Heart left ventricle (tissue), 16 donors: ENCODE results near the gene ARF4. TPM values are rescaled to one million over a fixed set of nuclear protein-coding genes. Genes with fewer than 3 reads are reported as not detected.

Experiments used
- ATAC-seq, 4 donors: fragments of 200-7000 bp; cut with Tn5 transposase; one replicate each; pipeline ENCODE4 v1.9.1; 2020 to 2022; ENCODE audit warnings: moderate library complexity in 4 of 4, mild to moderate bottlenecking in 3 of 4, moderate number of reproducible peaks in 1 of 4
- DNase-seq, 5 donors: peaks; one replicate each; pipeline ENCODE4 v3.0.0-alpha.2; 2020
- H3K27ac ChIP-seq, 12 donors: fragments of 200-600 bp; sonication (generic) in 4 of 12; one replicate each; pipeline versions ENCODE4 v1.5.0 to v1.8.0; 2016 to 2022; ENCODE audit warnings: mild to moderate bottlenecking in 2 of 12
- H3K27me3 ChIP-seq, 9 donors: fragments of 200-600 bp; sonication (generic) in 2 of 9; one replicate each; pipeline versions ENCODE4 v1.5.1 to v1.8.0; 2016 to 2022; ENCODE audit warnings: mild to moderate bottlenecking in 3 of 9
- H3K36me3 ChIP-seq, 9 donors: fragments of 200-600 bp; sonication (generic) in 2 of 9; one replicate each; pipeline versions ENCODE4 v1.5.0 to v1.8.0; 2018 to 2022; ENCODE audit warnings: mild to moderate bottlenecking in 2 of 9
- H3K4me1 ChIP-seq, 12 donors: fragments of 200-600 bp; sonication (generic) in 4 of 12; one replicate each; pipeline versions ENCODE4 v1.5.0 to v1.8.0; 2016 to 2022; ENCODE audit warnings: mild to moderate bottlenecking in 3 of 12
- H3K4me3 ChIP-seq, 12 donors: fragments of 200-600 bp; sonication (generic) in 4 of 12; one replicate each; pipeline versions ENCODE4 v1.5.0 to v1.8.0; 2017 to 2022; ENCODE audit warnings: mild to moderate bottlenecking in 9 of 12, moderate library complexity in 4 of 12
- H3K9me3 ChIP-seq, 12 donors: fragments of 200-600 bp; sonication (generic) in 4 of 12; one replicate each; pipeline versions ENCODE4 v1.5.0 to v1.8.0; 2016 to 2022; ENCODE audit warnings: mild to moderate bottlenecking in 1 of 12
- POLR2A ChIP-seq, 2 donors: fragments of 450-650 bp; IDR thresholded peaks; one replicate each; pipeline ENCODE4 v1.6.1; 2017; ENCODE audit warnings: antibody characterized with exemption in 2 of 2, mild to moderate bottlenecking in 2 of 2, moderate library complexity in 2 of 2
- WGBS, 4 donors: extraction: QIAGEN DNeasy Blood & Tissue Kit in 2 of 4; methylation state at CpG; one replicate each; pipeline versions ENCODE4 v1.1.5 to v1.1.7; 2013 to 2018; 5-methylcytosine and 5-hydroxymethylcytosine counted together
- intact Hi-C, 10 donors: fragments of 100-400 bp; cut with DNase I; formaldehyde crosslinking; loops; one replicate each; pipeline versions ENCODE4 v1.11.1 to v1.14.2; 2022
- polyA plus RNA-seq, 2 donors: library from polyadenylated mRNA; stranded (reverse); fragments of 200-250 nt; gene quantifications; one replicate each; pipeline ENCODE4 v1.2.3, GENCODE V29; 2013
- total RNA-seq, 9 donors: library from RNA; depleted of rRNA in 2 of 9; stranded (reverse); fragments of >200 nt in 2 of 9; fragmentation: NEBNext Ultra II Directional in 3 of 9; extraction: Animal tissue kit (Norgen Biotek cat#: 25700) in 3 of 9; gene quantifications; one replicate each; pipeline versions ENCODE4 v1.1.0 to v1.2.4, GENCODE V29; 2016 to 2023
- TF ChIP-seq, protein P1 (sequence below), 12 donors: fragments of 200-600 bp; sonication (generic) in 4 of 12; IDR thresholded peaks; one replicate each; pipeline versions ENCODE4 v1.5.0 to v1.8.0; 2018 to 2022; ENCODE audit warnings: antibody characterized with exemption in 12 of 12, mild to moderate bottlenecking in 5 of 12
- donor health status: ischemic (EF 13 %, LVEDD 7.1; RV severe dilation, severe dysfunction).
- donor health status: healthy with polysubstance abuse.
- donor health status: DM: no; HTN: yes; CAD: no.
- donor health status: DM: no; HTN: no; CAD: no.
- donor health status: ischemic (EF 25% LVEDD 6.9; RV normal size, moderate dysfunction).
- donor health status: ischemic (EF 25% LVEDD 5.7; RV mildly dilated, moderate dysfunction).
- donor health status: healthy.
- donor health status: DM: yes; HTN: yes; CAD: no.
- donor health status: ischemic (EF 35%, LVEDD 5.7; RV mildly dilated, moderate dysfunction).
- donor health status: nonischemic (EF 11% LVEDD 7.7; RV severe dilation, severe dysfunction).
- donor health status: DM: yes; HTN: yes; CAD: no.
- donor health status: PGD.
- donor health status: ischemic (EF 29% LVEDD 5.4; RV normal size, mild dysfunction).
- donor health status: nonischemic (EF 23%, LVEDD 6.1; RV moderate dilation, normal function).

The ARF4 gene
- total and polyA plus RNA-seq, 11 donors, result 37.9 to 159 (median 74.6) TPM

DNA sequence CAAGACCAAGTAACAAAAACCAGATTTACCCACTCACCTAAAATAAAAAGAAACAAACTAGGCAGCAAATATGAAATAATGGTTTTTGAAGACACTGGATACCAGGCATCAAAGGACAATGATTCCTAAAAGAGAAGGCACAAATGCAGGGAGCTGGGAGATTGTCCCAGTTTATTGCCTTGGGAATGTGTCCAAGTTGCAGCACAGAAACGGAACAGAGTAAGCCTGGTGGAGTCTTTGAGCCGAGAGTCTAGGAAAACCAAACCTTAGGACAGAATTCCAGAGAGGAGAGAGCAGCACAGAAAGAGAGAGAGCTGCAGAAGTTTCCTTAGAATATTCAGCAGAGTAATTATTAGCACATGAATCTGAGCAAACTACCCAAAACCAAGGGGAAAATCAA is 7.8 kb upstream of the ARF4 start:
- DNase-seq (no peak), ATAC-seq (no peak)
- H3K27me3 ChIP-seq, result no peaks in the 10 kb centered on the region
- no peak overlapping the region for H3K27ac ChIP-seq
- H3K9me3 ChIP-seq, result peaks cover 0 to 28% (median 1%) of the 10 kb centered on the region in 12 donors
- intact Hi-C loops, result no loop called here
- no peak overlapping the region for H3K4me3 ChIP-seq
- H3K4me1 ChIP-seq, result no peaks in the 10 kb centered on the region
- peaks cover 0 to 23% (median 8%) of the 10 kb centered on the region in 9 donors for H3K36me3 ChIP-seq
- no peak for TF ChIP-seq POLR2A (IDR thresholded peaks at IDR 0.05)
- TF ChIP-seq, protein P1, sequence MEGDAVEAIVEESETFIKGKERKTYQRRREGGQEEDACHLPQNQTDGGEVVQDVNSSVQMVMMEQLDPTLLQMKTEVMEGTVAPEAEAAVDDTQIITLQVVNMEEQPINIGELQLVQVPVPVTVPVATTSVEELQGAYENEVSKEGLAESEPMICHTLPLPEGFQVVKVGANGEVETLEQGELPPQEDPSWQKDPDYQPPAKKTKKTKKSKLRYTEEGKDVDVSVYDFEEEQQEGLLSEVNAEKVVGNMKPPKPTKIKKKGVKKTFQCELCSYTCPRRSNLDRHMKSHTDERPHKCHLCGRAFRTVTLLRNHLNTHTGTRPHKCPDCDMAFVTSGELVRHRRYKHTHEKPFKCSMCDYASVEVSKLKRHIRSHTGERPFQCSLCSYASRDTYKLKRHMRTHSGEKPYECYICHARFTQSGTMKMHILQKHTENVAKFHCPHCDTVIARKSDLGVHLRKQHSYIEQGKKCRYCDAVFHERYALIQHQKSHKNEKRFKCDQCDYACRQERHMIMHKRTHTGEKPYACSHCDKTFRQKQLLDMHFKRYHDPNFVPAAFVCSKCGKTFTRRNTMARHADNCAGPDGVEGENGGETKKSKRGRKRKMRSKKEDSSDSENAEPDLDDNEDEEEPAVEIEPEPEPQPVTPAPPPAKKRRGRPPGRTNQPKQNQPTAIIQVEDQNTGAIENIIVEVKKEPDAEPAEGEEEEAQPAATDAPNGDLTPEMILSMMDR (IDR thresholded peaks at IDR 0.05), result no peak
- WGBS, 4 donors, result 76 to 94% (median 88%) methylated on average over 2 of the region's 2 CpGs

DNA sequence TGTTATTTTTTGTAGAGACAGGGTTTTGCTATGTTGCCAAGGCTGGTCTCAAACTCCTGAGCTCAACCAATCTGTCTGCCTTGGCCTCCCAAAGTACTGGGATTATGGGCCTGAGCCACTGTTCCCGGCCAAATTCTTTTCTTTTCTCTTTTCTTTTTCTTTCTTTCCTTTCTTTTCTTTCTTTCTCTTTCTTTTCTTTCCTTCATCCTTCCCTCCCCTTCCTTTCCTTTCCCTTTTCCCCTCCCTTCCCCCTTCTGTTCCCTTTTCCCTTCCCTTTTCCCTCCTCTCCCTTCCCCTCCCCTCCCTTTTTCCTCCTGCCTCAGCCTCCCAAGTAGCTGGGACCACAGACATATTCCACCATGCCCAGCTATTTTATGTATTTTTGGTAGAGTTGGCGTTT is 3.1 kb upstream of the ARF4 start:
- no peak for DNase-seq
- 97 to 100% (median 98%) methylated on average over 2 of the region's 2 CpGs for WGBS, 4 donors
- no peak overlapping the region for H3K27ac ChIP-seq
- no peaks in the 10 kb centered on the region for H3K27me3 ChIP-seq
- H3K36me3 ChIP-seq, result peaks cover 0 to 15% (median 7%) of the 10 kb centered on the region in 9 donors
- H3K9me3 ChIP-seq, result peaks cover 0 to 3% (median 0%) of the 10 kb centered on the region in 12 donors
- intact Hi-C loops, result no loop called here
- H3K4me3 ChIP-seq, result no peak overlapping the region
- no peak for ATAC-seq
- peaks cover 0 to 25% (median 21%) of the 10 kb centered on the region in 12 donors for H3K4me1 ChIP-seq
- no peak for TF ChIP-seq POLR2A (IDR thresholded peaks at IDR 0.05)
- TF ChIP-seq, protein P1 (IDR thresholded peaks at IDR 0.05), result no peak

DNA sequence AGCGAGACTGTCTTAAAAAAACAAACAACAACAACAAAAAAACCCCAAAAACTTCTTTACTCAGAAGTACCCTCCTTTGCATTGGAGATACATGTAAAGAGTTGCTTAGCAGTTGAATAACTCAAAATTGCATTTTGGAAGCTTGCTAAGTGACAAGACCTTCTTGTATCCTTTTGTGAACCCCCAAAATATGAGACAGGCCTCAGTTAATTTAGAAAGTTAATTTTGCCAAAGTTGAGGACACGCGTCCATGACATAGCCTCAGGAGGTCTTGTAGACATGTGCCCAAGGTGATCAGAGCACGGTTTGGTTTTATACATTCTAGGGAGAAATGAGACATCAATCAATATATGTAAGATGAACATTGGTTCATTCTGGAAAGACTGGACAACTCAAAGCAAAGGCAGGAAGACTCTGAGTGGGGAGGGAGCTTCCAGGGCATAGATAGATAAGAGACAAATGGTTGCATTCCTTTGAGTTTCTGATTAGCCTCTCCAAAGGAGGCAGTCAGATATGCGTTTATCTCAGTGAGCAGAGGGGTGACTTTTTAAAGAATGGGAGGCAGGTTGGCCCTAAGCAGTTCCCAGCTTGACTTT is 1.7 kb upstream of the ARF4 start:
- DNase-seq (no peak), ATAC-seq (no peak)
- H3K36me3 ChIP-seq, result peaks cover 0 to 15% (median 7%) of the 10 kb centered on the region in 9 donors
- intact Hi-C loops, result loop anchor here in 6 of 10 donors (5.0 kb wide), 3 partner anchors 42 to 158 kb away; partner anchors contain the start of genes DENND6A (in 3 of the 6), SLMAP (in 3 of the 6) and PDE12 (in 1 of the 6)
- peak overlapping the region in 11 of 12 donors; percentile 67 to 99 (median 98) for H3K27ac ChIP-seq
- peaks cover 7 to 39% (median 34%) of the 10 kb centered on the region in 12 donors for H3K4me1 ChIP-seq
- TF ChIP-seq, protein P1 (IDR thresholded peaks at IDR 0.05), result no peak
- no peak for TF ChIP-seq POLR2A (IDR thresholded peaks at IDR 0.05)
- H3K4me3 ChIP-seq, result peak overlapping the region in 11 of 12 donors; percentile 26 to 96 (median 79)
- 48 to 55% (median 52%) methylated on average over 5 of the region's 5 CpGs for WGBS, 4 donors
- no peaks in the 10 kb centered on the region for H3K27me3 ChIP-seq
- H3K9me3 ChIP-seq, result no peaks in the 10 kb centered on the region

- peak overlapping the region; percentile 79 to 99 (median 98) for H3K27ac ChIP-seq
- intact Hi-C loops, result loop anchor here in 7 of 10 donors (1.0 to 5.0 kb wide), 8 partner anchors 39 to 161 kb away; partner anchors contain the start of genes PDE12 (in 5 of the 7), DENND6A (in 4 of the 7) and SLMAP (in 4 of the 7)
- WGBS, 4 donors, result 0 to 2% (median 0%) methylated on average over 31 of the region's 31 CpGs
- H3K27me3 ChIP-seq, result no peaks in the 10 kb centered on the region
- ATAC-seq (peak; percentile 65 to 74 (median 70)), DNase-seq (peak; percentile 79 to 90 (median 84))
- TF ChIP-seq POLR2A (IDR thresholded peaks at IDR 0.05), result no peak
- TF ChIP-seq, protein P1 (IDR thresholded peaks at IDR 0.05), result no peak
- H3K4me3 ChIP-seq, result peak overlapping the region; percentile 67 to 96 (median 83)
- H3K9me3 ChIP-seq, result no peaks in the 10 kb centered on the region
- H3K36me3 ChIP-seq, result peaks cover 0 to 21% (median 3%) of the 10 kb centered on the region in 9 donors
- H3K4me1 ChIP-seq, result peaks cover 7 to 61% (median 54%) of the 10 kb centered on the region in 12 donors
Measured at GRCh38 chr3:57596495-57597126, 533 bp downstream of the ARF4 start.
